Loucy (cell line): ENCODE measurements around the gene PLEKHM2.

Source experiments
- H2AFZ ChIP-seq: fragments of 200-600 bp; sonication (generic); 2 replicates; pipeline ENCODE4 v1.6.0; 2016; ENCODE audit warnings: antibody characterized with exemption, mild to moderate bottlenecking, low read length, moderate library complexity
- H3F3A ChIP-seq: fragments of 200-600 bp; 2 replicates; pipeline ENCODE4 v1.6.0; 2016; ENCODE audit warnings: antibody characterized with exemption, low read depth, mild to moderate bottlenecking
- H3K27me3 ChIP-seq: fragments of 200-600 bp; sonication (generic); 2 replicates; pipeline ENCODE4 v1.6.1; 2014; ENCODE audit warnings: low read length, mild to moderate bottlenecking; ENCODE audit not compliant: insufficient read depth, poor library complexity, severe bottlenecking
- H3K36me3 ChIP-seq: fragments of 200-600 bp; sonication (generic); 2 replicates; pipeline ENCODE4 v1.6.1; 2016; ENCODE audit warnings: low read length; ENCODE audit not compliant: insufficient read depth
- H3K4me1 ChIP-seq: fragments of 200-600 bp; sonication (generic); 2 replicates; pipeline ENCODE4 v1.5.1; 2014; ENCODE audit warnings: low read length, mild to moderate bottlenecking; ENCODE audit not compliant: insufficient read depth, poor library complexity, severe bottlenecking
- H3K4me2 ChIP-seq: fragments of 200-600 bp; sonication (generic); 2 replicates; pipeline ENCODE4 v1.6.0; 2014; ENCODE audit warnings: antibody characterized with exemption, low read length, low read depth, mild to moderate bottlenecking; ENCODE audit not compliant: poor library complexity, severe bottlenecking
- H3K4me3 ChIP-seq: fragments of 200-600 bp; sonication (generic); 2 replicates; pipeline ENCODE4 v1.5.1; 2014; ENCODE audit warnings: low read length, mild to moderate bottlenecking, mixed read lengths; ENCODE audit not compliant: poor library complexity, severe bottlenecking
- H3K79me2 ChIP-seq: fragments of 200-600 bp; sonication (generic); 2 replicates; pipeline ENCODE4 v1.6.1; 2014; ENCODE audit warnings: low read length; ENCODE audit not compliant: insufficient read depth
- H3K9ac ChIP-seq: fragments of 200-600 bp; sonication (generic); 2 replicates; pipeline ENCODE4 v1.6.0; 2014; ENCODE audit warnings: mild to moderate bottlenecking, low read depth, low read length, moderate library complexity; ENCODE audit not compliant: poor library complexity, severe bottlenecking
- H3K9me2 ChIP-seq: fragments of 200-600 bp; sonication (generic); replicated peaks from 2 replicates; pipeline ENCODE4 v1.6.1; 2016; ENCODE audit warnings: low read depth, low read length, mixed read lengths
- H3K9me3 ChIP-seq: fragments of 200-600 bp; sonication (generic); 2 replicates; pipeline ENCODE4 v1.6.1; 2014; ENCODE audit warnings: mild to moderate bottlenecking, antibody characterized with exemption, low read length, low read depth; ENCODE audit not compliant: insufficient read depth
- H4K20me1 ChIP-seq: fragments of 200-600 bp; sonication (generic); 2 replicates; pipeline ENCODE4 v1.6.0; 2014; ENCODE audit warnings: antibody characterized with exemption, low read length, mild to moderate bottlenecking; ENCODE audit not compliant: insufficient read depth, poor library complexity, severe bottlenecking
- CTCF ChIP-seq: fragments of 200-600 bp; sonication (generic); conservative IDR thresholded peaks from 2 replicates; pipeline ENCODE4 v1.5.1; 2014; ENCODE audit warnings: mild to moderate bottlenecking, antibody characterized with exemption, low read length
- EZH2phosphoT487 ChIP-seq: fragments of 200-600 bp; IDR thresholded peaks from 2 replicates; pipeline ENCODE4 v1.6.1; 2018; ENCODE audit warnings: antibody characterized with exemption, mild to moderate bottlenecking, moderate library complexity, borderline replicate concordance

PLEKHM2 gene

DNA sequence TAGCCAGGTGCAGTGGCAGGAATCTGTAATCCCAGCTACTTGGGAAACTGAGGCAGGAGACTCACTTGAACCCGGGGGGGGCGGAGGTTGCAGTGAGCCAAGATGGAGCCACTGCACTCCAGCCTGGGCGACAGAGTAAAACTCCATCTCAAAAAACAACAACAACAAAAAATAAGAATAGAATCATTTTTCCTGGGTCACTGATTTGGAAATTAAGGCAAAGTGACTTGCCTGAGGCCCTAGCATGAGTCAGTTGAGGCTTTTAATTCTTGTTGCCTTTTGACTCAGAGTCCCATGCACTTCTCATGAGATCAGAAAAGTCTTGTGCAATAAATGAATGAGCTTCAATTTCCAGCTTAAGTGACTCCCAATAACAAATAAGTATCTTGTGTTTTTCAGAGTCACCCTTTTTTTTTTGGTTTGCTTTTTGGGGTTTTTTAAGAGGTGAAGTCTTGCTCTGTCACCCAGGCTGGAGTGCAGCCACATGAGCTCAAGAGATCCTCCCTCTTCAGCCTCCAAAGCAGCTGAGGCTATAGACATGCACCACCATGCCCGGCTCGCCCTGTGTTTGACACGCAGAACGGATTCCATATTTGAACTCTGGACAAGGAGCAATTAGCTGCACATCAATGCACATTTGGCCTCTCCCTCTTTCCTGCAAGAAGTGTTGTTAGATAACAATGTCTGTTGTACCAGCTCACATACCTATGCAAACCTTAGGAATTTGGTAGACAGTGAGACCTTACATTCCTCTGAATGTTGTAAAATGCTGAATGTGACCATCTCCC, 3.4 kb upstream of the PLEKHM2 start:
- no peaks in the 10 kb centered on the region for H3K9me2 ChIP-seq
- no peaks in the 10 kb centered on the region for H3K9me3 ChIP-seq
- H3K4me2 ChIP-seq, result no peak overlapping the region
- TF ChIP-seq EZH2phosphoT487 (no peak), CTCF (no peak)
- H3K4me3 ChIP-seq, result no peak overlapping the region
- peaks cover 20% of the 10 kb centered on the region for H3K79me2 ChIP-seq
- no peak overlapping the region for H3K9ac ChIP-seq
- H3K36me3 ChIP-seq, result no peaks in the 10 kb centered on the region
- H4K20me1 ChIP-seq, result peaks cover 11% of the 10 kb centered on the region
- H3K27me3 ChIP-seq, result no peaks in the 10 kb centered on the region
- H3K4me1 ChIP-seq, result peaks cover 15% of the 10 kb centered on the region
- no peaks in the 10 kb centered on the region for H3F3A ChIP-seq
- no peak overlapping the region for H2AFZ ChIP-seq

- Histone ChIP-seq H3K27me3 (no peaks in the 10 kb centered on the region), H3K4me1 (peaks cover 21% of the 10 kb centered on the region), H4K20me1 (peaks cover 17% of the 10 kb centered on the region), H2AFZ (no peak overlapping the region), H3K4me2 (no peak overlapping the region), H3K9ac (no peak overlapping the region), H3K36me3 (no peaks in the 10 kb centered on the region), H3K79me2 (peaks cover 29% of the 10 kb centered on the region), H3K4me3 (no peak overlapping the region), H3F3A (no peaks in the 10 kb centered on the region), H3K9me3 (no peaks in the 10 kb centered on the region), H3K9me2 (no peaks in the 10 kb centered on the region)
- TF ChIP-seq EZH2phosphoT487 (no peak), CTCF (no peak)
These were observed 2.5 kb upstream of the PLEKHM2 start for GRCh38 chr1:15681349-15682292.

- Histone ChIP-seq H3K9me2 (no peaks in the 10 kb centered on the region), H2AFZ (no peak overlapping the region), H3K4me3 (no peak overlapping the region), H3K79me2 (peaks cover 41% of the 10 kb centered on the region), H3K36me3 (no peaks in the 10 kb centered on the region), H4K20me1 (peaks cover 17% of the 10 kb centered on the region), H3K4me2 (no peak overlapping the region), H3F3A (no peaks in the 10 kb centered on the region), H3K4me1 (peaks cover 30% of the 10 kb centered on the region), H3K9me3 (no peaks in the 10 kb centered on the region), H3K27me3 (no peaks in the 10 kb centered on the region), H3K9ac (no peak overlapping the region)
- TF ChIP-seq CTCF, result no peak
- no peak for TF ChIP-seq EZH2phosphoT487
These were observed 1.2 kb upstream of the PLEKHM2 start for GRCh38 chr1:15682936-15683341.
